ENCODE results near the gene AGRN.
"Not testable (repeated sequence)": the region's sequence is repeated elsewhere in the genome, so short reads cannot be mapped to it uniquely, and the experiment has no call there.

The AGRN gene

DNA sequence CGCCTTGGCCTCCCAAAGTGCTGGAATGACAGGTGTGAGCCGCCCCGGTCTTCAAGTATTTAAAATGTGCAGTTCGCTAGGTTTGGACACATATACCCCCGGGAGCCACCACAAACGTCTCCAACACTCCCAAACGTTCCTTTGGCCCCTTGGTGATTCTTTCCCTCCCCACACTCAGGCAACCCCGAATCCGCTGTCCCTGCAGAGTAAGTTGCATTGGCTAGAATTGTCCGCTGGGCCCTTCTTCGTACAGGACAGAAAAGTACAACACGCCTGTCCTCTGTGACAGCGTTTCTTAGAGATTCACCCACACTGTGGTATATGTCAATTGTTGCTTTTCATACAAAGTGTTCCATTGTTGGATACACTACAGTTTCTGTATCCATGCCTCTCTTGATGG is 34.8 kb upstream of the AGRN start:
- Histone ChIP-seq H3K79me2 (ENCODE audit: low read length) (no peaks in the 10 kb centered on the region), H3K36me3 (replicated peaks; ENCODE audit: insufficient read depth, low read length) (no peaks in the 10 kb centered on the region), H2AFZ (ENCODE audit: low read length) (no peak overlapping the region), H4K20me1 (ENCODE audit: insufficient read depth, low read length) (no peaks in the 10 kb centered on the region), H3F3A (ENCODE audit: insufficient read depth, low read length) (no peaks in the 10 kb centered on the region), H3K9me3 (replicated peaks; ENCODE audit: insufficient read depth, low read length) (no peaks in the 10 kb centered on the region), H3K9me2 (replicated peaks; ENCODE audit: insufficient read depth, low read length) (no peaks in the 10 kb centered on the region), H3K4me2 (ENCODE audit: low read depth, low read length) (no peak overlapping the region), H3K4me1 (ENCODE audit: low read length) (peaks cover 6% of the 10 kb centered on the region; the same call in 1 of the 2 replicates), H3K27ac (ENCODE audit: low read length) (no peak overlapping the region), H3K4me3 (ENCODE audit: low read length) (no peak overlapping the region), H3K27me3 (replicated peaks; ENCODE audit: insufficient read depth, low read length) (peaks cover 94% of the 10 kb centered on the region), H3K9ac (ENCODE audit: low read length) (no peak overlapping the region)
- TF ChIP-seq EZH2 (optimal IDR thresholded peaks at IDR 0.05; ENCODE audit: low read depth, low read length) = no peak
- TF ChIP-seq, protein P1, sequence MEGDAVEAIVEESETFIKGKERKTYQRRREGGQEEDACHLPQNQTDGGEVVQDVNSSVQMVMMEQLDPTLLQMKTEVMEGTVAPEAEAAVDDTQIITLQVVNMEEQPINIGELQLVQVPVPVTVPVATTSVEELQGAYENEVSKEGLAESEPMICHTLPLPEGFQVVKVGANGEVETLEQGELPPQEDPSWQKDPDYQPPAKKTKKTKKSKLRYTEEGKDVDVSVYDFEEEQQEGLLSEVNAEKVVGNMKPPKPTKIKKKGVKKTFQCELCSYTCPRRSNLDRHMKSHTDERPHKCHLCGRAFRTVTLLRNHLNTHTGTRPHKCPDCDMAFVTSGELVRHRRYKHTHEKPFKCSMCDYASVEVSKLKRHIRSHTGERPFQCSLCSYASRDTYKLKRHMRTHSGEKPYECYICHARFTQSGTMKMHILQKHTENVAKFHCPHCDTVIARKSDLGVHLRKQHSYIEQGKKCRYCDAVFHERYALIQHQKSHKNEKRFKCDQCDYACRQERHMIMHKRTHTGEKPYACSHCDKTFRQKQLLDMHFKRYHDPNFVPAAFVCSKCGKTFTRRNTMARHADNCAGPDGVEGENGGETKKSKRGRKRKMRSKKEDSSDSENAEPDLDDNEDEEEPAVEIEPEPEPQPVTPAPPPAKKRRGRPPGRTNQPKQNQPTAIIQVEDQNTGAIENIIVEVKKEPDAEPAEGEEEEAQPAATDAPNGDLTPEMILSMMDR (IDR thresholded peaks at IDR 0.05; ENCODE audit: low read length) = no peak
- no peak for TF ChIP-seq EZH2phosphoT487 (IDR thresholded peaks at IDR 0.05; ENCODE audit: low read length)
- no peak for DNase-seq

DNA sequence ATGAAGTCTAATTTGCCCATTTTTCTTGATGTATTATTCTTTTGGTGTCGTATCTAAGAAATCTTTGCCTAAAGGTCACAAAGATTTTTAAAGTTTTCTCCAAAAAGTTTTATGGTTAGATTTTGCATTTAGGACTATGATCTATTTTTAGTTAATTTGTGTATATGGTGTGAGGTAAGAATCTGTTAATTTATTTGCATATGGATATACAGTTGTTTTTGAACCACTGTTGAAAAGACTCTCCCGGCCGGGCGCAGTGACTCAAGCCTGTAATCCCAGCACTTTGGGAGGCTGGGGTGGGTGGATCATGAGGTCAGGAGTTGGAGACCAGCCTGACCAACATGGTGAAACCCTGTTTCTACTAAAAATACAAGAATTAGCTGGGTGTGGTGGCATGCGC is 31.9 kb upstream of the AGRN start:
- H4K20me1 ChIP-seq (ENCODE audit: insufficient read depth, low read length); H3K79me2 ChIP-seq (ENCODE audit: low read length); H3K9me3 ChIP-seq (replicated peaks; ENCODE audit: insufficient read depth, low read length); H3K9me2 ChIP-seq (replicated peaks; ENCODE audit: insufficient read depth, low read length); H3K4me3 ChIP-seq (ENCODE audit: low read length); H3K4me1 ChIP-seq (ENCODE audit: low read length); H3K36me3 ChIP-seq (replicated peaks; ENCODE audit: insufficient read depth, low read length); H2AFZ ChIP-seq (ENCODE audit: low read length); H3K9ac ChIP-seq (ENCODE audit: low read length); DNase-seq; H3F3A ChIP-seq (ENCODE audit: insufficient read depth, low read length); H3K27ac ChIP-seq (ENCODE audit: low read length); H3K4me2 ChIP-seq (ENCODE audit: low read depth, low read length): not testable (repeated sequence)
- H3K27me3 ChIP-seq (replicated peaks; ENCODE audit: insufficient read depth, low read length) = peaks cover 92% of the 10 kb centered on the region

DNA sequence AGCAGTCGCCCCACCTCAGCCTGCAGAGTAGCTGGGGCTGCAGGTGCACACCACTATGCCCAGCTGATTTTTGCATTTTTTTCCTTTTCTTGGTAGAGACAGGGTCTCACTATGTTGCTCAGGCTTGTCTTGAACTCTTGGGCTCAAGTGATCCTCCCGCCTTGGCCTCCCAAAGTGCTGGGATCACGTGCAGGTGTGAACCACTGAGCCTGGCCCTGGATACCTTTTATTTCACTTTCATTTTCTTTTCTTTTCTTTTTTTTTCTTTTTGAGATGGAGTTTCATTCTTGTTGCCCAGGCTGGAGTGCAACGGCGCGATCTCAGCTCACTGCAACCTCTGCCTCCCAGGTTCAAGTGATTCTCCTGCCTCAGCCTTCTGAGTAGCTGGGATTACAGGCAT is 28.6 kb upstream of the AGRN start:
- not testable (repeated sequence) for H3K27ac ChIP-seq (ENCODE audit: low read length); H3K9me2 ChIP-seq (replicated peaks; ENCODE audit: insufficient read depth, low read length); H3K36me3 ChIP-seq (replicated peaks; ENCODE audit: insufficient read depth, low read length); H3K9ac ChIP-seq (ENCODE audit: low read length); H3K9me3 ChIP-seq (replicated peaks; ENCODE audit: insufficient read depth, low read length); H4K20me1 ChIP-seq (ENCODE audit: insufficient read depth, low read length); DNase-seq; H3K4me1 ChIP-seq (ENCODE audit: low read length); H3F3A ChIP-seq (ENCODE audit: insufficient read depth, low read length); H2AFZ ChIP-seq (ENCODE audit: low read length); H3K4me3 ChIP-seq (ENCODE audit: low read length); H3K4me2 ChIP-seq (ENCODE audit: low read depth, low read length); H3K79me2 ChIP-seq (ENCODE audit: low read length)
- H3K27me3 ChIP-seq (replicated peaks; ENCODE audit: insufficient read depth, low read length) = peaks cover 94% of the 10 kb centered on the region

GRCh38 chr1:991895-992294 is 28.0 kb upstream of the AGRN start:
- Histone ChIP-seq H3K27me3 (replicated peaks; ENCODE audit: insufficient read depth, low read length) (peaks cover 90% of the 10 kb centered on the region), H3K9me3 (replicated peaks; ENCODE audit: insufficient read depth, low read length) (no peaks in the 10 kb centered on the region), H3K79me2 (ENCODE audit: low read length) (no peaks in the 10 kb centered on the region), H3F3A (ENCODE audit: insufficient read depth, low read length) (no peaks in the 10 kb centered on the region), H3K9me2 (replicated peaks; ENCODE audit: insufficient read depth, low read length) (no peaks in the 10 kb centered on the region), H3K27ac (ENCODE audit: low read length) (no peak overlapping the region), H3K36me3 (replicated peaks; ENCODE audit: insufficient read depth, low read length) (no peaks in the 10 kb centered on the region), H3K9ac (ENCODE audit: low read length) (no peak overlapping the region), H2AFZ (ENCODE audit: low read length) (no peak overlapping the region), H3K4me3 (ENCODE audit: low read length) (no peak overlapping the region), H3K4me2 (ENCODE audit: low read depth, low read length) (no peak overlapping the region), H4K20me1 (ENCODE audit: insufficient read depth, low read length) (no peaks in the 10 kb centered on the region), H3K4me1 (ENCODE audit: low read length) (no peaks in the 10 kb centered on the region)
- TF ChIP-seq, protein P1 (IDR thresholded peaks at IDR 0.05; ENCODE audit: low read length) = no peak
- TF ChIP-seq EZH2phosphoT487 (IDR thresholded peaks at IDR 0.05; ENCODE audit: low read length) = no peak
- no peak for DNase-seq

All from MM.1S (cell line).